ENCODE data around the gene SELL. TPM values are rescaled to one million over a fixed set of nuclear protein-coding genes. Genes with fewer than 3 reads are reported as not detected.
"Not testable (repeated sequence)": the region's sequence is repeated elsewhere in the genome, so short reads cannot be mapped to it uniquely, and the experiment has no call there.

Gene SELL
- total RNA-seq, 2 donors from 2014 or later = 0.74 to 2.2 TPM

DNA sequence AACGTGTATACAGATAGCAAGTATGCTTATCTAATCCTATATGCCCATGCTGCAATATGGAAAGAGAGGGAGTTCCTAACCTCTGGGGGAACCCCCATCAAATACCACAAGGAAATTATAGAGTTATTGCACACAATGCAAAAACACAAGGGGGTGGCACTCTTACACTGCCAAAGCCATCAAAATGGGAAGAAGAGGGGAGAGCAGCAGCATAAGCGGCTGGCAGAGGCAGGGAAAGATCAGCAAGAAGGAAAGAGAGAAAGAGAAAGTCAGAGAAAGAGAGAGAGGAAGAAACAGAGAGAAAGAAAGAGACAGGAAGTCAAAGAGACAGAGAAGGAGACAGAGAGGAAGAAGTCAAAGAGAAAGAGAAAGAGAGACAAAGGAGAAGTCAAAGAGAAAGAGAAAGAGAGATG is 44.2 kb downstream of the SELL start:
- not testable (repeated sequence) for H3K27ac ChIP-seq; DNase-seq (ENCODE audit: low spot score); H3K9me3 ChIP-seq; H3K4me1 ChIP-seq; H3K36me3 ChIP-seq; H3K4me3 ChIP-seq; H3K27me3 ChIP-seq

DNA sequence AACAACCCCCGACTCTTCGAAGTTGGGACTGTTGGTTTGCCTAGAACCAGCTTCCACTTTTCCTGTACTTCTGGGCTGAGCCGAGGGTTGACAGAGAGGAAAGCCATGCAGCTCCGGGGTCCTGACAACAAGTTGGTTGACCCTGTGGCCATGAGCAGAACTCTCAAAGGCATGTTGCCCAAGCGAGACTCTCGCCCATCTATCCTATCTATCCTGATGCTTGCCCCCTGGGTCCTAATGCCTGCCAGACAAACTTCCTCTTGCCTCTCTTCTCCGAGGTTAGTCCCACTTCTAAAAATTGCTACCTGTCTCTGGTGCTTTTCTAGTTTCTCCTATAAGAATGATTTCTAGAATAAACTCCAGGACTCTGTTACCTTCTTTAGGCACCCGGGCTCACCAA is 48.7 kb downstream of the SELL start:
- not testable (repeated sequence) for H3K27me3 ChIP-seq; H3K9me3 ChIP-seq; DNase-seq (ENCODE audit: low spot score); H3K4me1 ChIP-seq; H3K4me3 ChIP-seq; H3K27ac ChIP-seq; H3K36me3 ChIP-seq

DNA sequence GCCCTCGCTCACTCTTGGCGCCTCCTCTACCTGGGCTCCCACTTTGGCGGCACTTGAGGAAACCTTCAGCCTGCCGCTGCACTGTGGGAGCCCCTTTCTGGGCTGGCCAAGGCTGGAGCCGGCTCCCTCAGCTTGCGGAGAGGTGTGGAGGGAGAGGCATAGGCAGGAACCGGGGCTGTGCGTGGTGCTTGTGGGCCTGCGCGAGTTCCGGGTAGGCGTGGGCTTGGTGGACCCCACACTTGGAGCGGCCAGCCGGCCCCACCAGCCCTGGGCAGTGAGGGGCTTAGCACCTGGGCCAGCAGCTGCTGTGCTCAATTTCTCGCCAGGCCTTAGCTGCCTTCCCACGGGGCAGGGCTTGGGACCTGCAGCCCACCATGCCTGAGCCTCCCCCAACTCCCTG is 50.4 kb downstream of the SELL start:
- H3K9me3 ChIP-seq; H3K27me3 ChIP-seq; DNase-seq (ENCODE audit: low spot score); H3K4me3 ChIP-seq; H3K4me1 ChIP-seq; H3K36me3 ChIP-seq; H3K27ac ChIP-seq: not testable (repeated sequence)

DNA sequence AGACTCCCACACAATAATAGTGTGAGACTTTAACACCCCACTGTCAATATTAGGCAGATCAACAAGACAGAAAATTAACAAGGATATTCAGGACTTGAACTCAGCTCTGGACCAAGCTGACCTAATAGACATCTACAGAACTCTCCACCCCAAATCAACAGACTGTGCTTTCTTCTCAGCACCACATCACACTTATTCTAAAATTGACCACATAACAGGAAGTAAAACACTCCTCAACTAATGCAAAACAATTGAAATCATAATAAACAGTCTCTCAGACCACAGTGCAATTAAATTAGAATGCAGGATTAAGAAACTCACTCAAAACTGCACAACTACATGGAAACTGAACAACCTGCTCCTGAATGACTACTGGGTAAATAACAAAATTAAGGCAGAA is 52.6 kb downstream of the SELL start:
- not testable (repeated sequence) for H3K4me1 ChIP-seq; H3K27ac ChIP-seq; H3K9me3 ChIP-seq; H3K27me3 ChIP-seq; DNase-seq (ENCODE audit: low spot score); H3K4me3 ChIP-seq; H3K36me3 ChIP-seq

DNA sequence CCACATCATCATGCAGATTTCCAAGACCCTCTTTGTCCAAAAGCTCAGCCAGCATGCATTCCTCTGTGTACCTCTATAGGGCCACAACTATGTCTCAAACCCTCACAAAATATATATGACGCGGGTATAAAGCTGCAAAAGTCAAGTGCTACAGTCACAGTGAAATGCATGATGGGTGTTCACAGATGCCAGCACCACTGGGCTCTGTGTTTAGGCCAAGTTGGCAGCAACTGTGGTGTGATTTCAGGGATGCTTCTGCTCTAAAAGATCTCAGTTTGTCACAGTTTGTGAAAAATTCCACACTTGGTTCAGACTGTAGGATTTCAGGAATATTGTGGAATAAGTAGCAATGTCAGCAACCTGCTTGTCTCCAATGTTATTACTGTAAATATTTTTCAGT is 57.5 kb downstream of the SELL start:
- Histone ChIP-seq H3K4me3 (no peak overlapping the region), H3K9me3 (no peaks in the 10 kb centered on the region), H3K36me3 (no peaks in the 10 kb centered on the region), H3K27me3 (no peaks in the 10 kb centered on the region), H3K27ac (no peak overlapping the region), H3K4me1 (no peaks in the 10 kb centered on the region)
- DNase-seq (ENCODE audit: low spot score) = no peak
- TF ChIP-seq, protein P1, sequence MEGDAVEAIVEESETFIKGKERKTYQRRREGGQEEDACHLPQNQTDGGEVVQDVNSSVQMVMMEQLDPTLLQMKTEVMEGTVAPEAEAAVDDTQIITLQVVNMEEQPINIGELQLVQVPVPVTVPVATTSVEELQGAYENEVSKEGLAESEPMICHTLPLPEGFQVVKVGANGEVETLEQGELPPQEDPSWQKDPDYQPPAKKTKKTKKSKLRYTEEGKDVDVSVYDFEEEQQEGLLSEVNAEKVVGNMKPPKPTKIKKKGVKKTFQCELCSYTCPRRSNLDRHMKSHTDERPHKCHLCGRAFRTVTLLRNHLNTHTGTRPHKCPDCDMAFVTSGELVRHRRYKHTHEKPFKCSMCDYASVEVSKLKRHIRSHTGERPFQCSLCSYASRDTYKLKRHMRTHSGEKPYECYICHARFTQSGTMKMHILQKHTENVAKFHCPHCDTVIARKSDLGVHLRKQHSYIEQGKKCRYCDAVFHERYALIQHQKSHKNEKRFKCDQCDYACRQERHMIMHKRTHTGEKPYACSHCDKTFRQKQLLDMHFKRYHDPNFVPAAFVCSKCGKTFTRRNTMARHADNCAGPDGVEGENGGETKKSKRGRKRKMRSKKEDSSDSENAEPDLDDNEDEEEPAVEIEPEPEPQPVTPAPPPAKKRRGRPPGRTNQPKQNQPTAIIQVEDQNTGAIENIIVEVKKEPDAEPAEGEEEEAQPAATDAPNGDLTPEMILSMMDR (IDR thresholded peaks at IDR 0.05) = no peak

DNA sequence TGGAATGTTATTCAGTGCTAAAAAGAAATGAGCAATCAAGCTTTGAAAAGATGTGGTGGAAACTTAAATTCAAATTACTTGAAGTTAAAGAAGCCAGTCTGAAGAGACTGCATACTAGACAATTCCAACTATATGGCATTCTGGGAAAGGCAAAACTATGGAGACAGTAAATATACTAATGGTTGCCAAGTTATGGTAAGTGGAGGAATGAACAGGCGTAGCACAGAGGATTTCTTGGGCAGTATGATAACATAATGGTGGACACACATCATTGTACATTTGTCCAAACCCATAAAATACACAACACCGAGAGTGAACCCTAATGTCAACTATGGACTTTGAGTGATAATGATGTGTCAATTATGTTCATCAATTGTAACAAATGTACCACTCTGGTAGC is 60.4 kb downstream of the SELL start:
- TF ChIP-seq, protein P1 (IDR thresholded peaks at IDR 0.05) = no peak
- H3K36me3 ChIP-seq = no peaks in the 10 kb centered on the region
- no peaks in the 10 kb centered on the region for H3K4me1 ChIP-seq
- H3K4me3 ChIP-seq = no peak overlapping the region
- H3K27ac ChIP-seq = no peak overlapping the region
- no peak for DNase-seq (ENCODE audit: low spot score)
- H3K9me3 ChIP-seq = no peaks in the 10 kb centered on the region
- H3K27me3 ChIP-seq = no peaks in the 10 kb centered on the region

DNA sequence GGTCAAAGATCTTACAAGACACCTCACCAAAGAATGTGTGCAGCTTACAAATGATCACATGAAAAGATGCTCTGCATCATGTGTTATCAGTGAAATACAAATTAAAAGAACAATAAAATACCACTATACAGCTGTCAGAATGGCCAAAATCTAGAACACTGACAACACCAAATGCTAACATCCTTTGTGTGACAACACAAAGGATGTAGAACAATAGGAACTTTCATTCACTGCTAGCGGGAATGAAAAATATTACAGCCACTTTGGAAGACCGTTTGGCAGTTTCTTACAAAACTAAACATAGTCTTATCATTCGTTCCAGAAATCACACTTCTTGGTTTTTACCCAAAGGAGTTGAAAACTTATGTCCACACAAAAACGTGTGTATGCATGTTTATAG is 60.9 kb downstream of the SELL start:
- Histone ChIP-seq H3K27me3 (no peaks in the 10 kb centered on the region), H3K4me1 (no peaks in the 10 kb centered on the region), H3K4me3 (no peak overlapping the region), H3K36me3 (no peaks in the 10 kb centered on the region), H3K9me3 (no peaks in the 10 kb centered on the region), H3K27ac (no peak overlapping the region)
- DNase-seq (ENCODE audit: low spot score) = no peak
- TF ChIP-seq, protein P1 (IDR thresholded peaks at IDR 0.05) = no peak

DNA sequence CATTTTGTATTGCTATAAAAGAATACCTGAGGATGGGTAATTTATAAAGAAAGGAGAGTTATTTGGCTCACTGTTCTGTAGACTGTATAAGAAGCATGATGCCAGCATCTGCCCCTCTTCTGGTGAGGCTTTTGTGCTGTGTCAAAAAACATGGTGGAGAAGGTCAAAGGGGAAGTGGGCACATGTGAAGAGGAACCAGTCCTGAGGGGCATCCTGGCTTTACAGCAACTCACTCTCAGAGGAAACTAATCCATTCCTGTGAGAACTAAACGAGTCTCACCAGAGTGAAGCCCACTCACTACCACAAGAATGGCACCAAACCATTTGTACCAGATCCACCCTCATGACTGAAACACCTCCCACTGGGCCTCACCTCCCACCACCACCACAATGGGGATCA is 62.7 kb downstream of the SELL start:
- H3K4me3 ChIP-seq = no peak overlapping the region
- H3K27me3 ChIP-seq = no peaks in the 10 kb centered on the region
- no peak for DNase-seq (ENCODE audit: low spot score)
- H3K36me3 ChIP-seq = no peaks in the 10 kb centered on the region
- TF ChIP-seq, protein P1 (IDR thresholded peaks at IDR 0.05) = no peak
- H3K27ac ChIP-seq = no peak overlapping the region
- no peaks in the 10 kb centered on the region for H3K4me1 ChIP-seq
- H3K9me3 ChIP-seq = no peaks in the 10 kb centered on the region
